Neural progenitor cell (in vitro differentiated cells): Measurements from ENCODE around the gene PACRG.
"Not testable (repeated sequence)": the region's sequence is repeated elsewhere in the genome, so short reads cannot be mapped to it uniquely, and the experiment has no call there.

Source experiments
- CTCF ChIP-seq: fragments of 200-600 bp; sonication (generic); IDR thresholded peaks from 2 replicates; pipeline ENCODE4 v1.5.1; 2017; ENCODE audit warnings: antibody characterized with exemption, mild to moderate bottlenecking
- EZH2 ChIP-seq: fragments of 200-600 bp; sonication (generic); IDR thresholded peaks from 2 replicates; pipeline ENCODE4 v1.6.1; 2017; ENCODE audit warnings: antibody characterized with exemption, mild to moderate bottlenecking, moderate library complexity
- EZH2phosphoT487 ChIP-seq: fragments of 200-600 bp; sonication (generic); IDR thresholded peaks from 2 replicates; pipeline ENCODE4 v1.6.1; 2017; ENCODE audit warnings: antibody characterized with exemption

- TF ChIP-seq EZH2phosphoT487, CTCF, EZH2: not testable (repeated sequence)
These were observed 589.2 kb downstream of the PACRG start for GRCh38 chr6:163316866-163317495.
